Right cardiac atrium (tissue), 5 donors: ENCODE results near the gene POPDC3. TPM values are rescaled to one million over a fixed set of nuclear protein-coding genes. Genes with fewer than 3 reads are reported as not detected.
"Not testable (repeated sequence)": the region's sequence is repeated elsewhere in the genome, so short reads cannot be mapped to it uniquely, and the experiment has no call there.

ENCODE experiments used
- ATAC-seq, 2 donors: fragments of 200-7000 bp; cut with Tn5 transposase; one replicate each; pipeline versions ENCODE4 v1.8.0 to v1.9.1; 2020; ENCODE audit warnings: moderate library complexity in 2 of 2, mild to moderate bottlenecking in 1 of 2
- DNase-seq, 3 donors: peaks; one replicate each; pipeline ENCODE4 v3.0.0-alpha.2; 2020
- H3K27ac ChIP-seq: one replicate; pipeline ENCODE4 v1.5.1; 2013; ENCODE audit warnings: mild to moderate bottlenecking, low read length, control low read depth, moderate library complexity
- H3K27me3 ChIP-seq: one replicate; pipeline ENCODE4 v1.6.1; 2013; ENCODE audit not compliant: control insufficient read depth, insufficient read depth
- H3K4me1 ChIP-seq: one replicate; pipeline ENCODE4 v1.6.1; 2013; ENCODE audit warnings: low read length; ENCODE audit not compliant: control insufficient read depth, insufficient read depth
- H3K4me3 ChIP-seq: one replicate; pipeline ENCODE4 v1.5.1; 2013; ENCODE audit warnings: low read length, control low read depth
- H3K9me3 ChIP-seq: one replicate; pipeline ENCODE4 v1.6.1; 2013; ENCODE audit warnings: low read length; ENCODE audit not compliant: control insufficient read depth
- WGBS: extraction: QIAGEN DNeasy Blood & Tissue Kit; methylation state at CpG from one replicate; pipeline ENCODE4 v1.1.7; 2013; 5-methylcytosine and 5-hydroxymethylcytosine counted together
- intact Hi-C, 4 donors: fragments of 100-400 bp; cut with DNase I; formaldehyde crosslinking; loops; one replicate each; pipeline versions ENCODE4 v1.11.0 to v1.14.0; 2022 to 2023
- polyA plus RNA-seq: library from polyadenylated mRNA; stranded (reverse); fragments of 200-250 nt; gene quantifications from one replicate; pipeline ENCODE4 v1.2.3, GENCODE V29; 2013
- total RNA-seq, 4 donors: library from RNA; stranded (reverse); fragmentation: NEBNext Ultra II Directional; extraction: Animal tissue kit (Norgen Biotek cat#: 25700); gene quantifications; one replicate each; pipeline ENCODE4 v1.2.1, GENCODE V29; 2021
- donor health status: healthy with polysubstance abuse.
- donor health status: DM: no; HTN: yes; CAD: no.
- donor health status: DM: no; HTN: no; CAD: no.
- donor health status: DM: no; HTN: yes; CAD: no; lungs with severe emphysema.
- donor health status: DM: yes; HTN: yes; CAD: no.

The POPDC3 gene
- total and polyA plus RNA-seq, 5 donors = 31.6 to 53.2 (median 48.2) TPM

GRCh38 chr6:105178110-105178509, 1.7 kb downstream of the POPDC3 start:
- peak overlapping the region; percentile 8 for H3K4me3 ChIP-seq
- intact Hi-C loops = no loop called here
- no peaks in the 10 kb centered on the region for H3K9me3 ChIP-seq
- peaks cover 2% of the 10 kb centered on the region for H3K4me1 ChIP-seq
- ATAC-seq (no peak), DNase-seq (no peak)
- no peaks in the 10 kb centered on the region for H3K27me3 ChIP-seq
- 36% methylated on average over 1 of the region's 1 CpG for WGBS
- H3K27ac ChIP-seq = no peak overlapping the region

GRCh38 chr6:105177556-105177955, 2.3 kb downstream of the POPDC3 start:
- no peak for DNase-seq
- ATAC-seq = no peak
- Histone ChIP-seq H3K27ac (peak overlapping the region; percentile 42), H3K27me3 (no peaks in the 10 kb centered on the region), H3K9me3 (no peaks in the 10 kb centered on the region), H3K4me3 (no peak overlapping the region), H3K4me1 (peaks cover 2% of the 10 kb centered on the region)
- WGBS = 89% methylated on average over 2 of the region's 2 CpGs
- intact Hi-C loops = no loop called here

- 85% methylated on average over 6 of the region's 6 CpGs for WGBS
- intact Hi-C loops = no loop called here
- DNase-seq (no peak), ATAC-seq (no peak)
- Histone ChIP-seq H3K9me3 (no peaks in the 10 kb centered on the region), H3K4me3 (no peak overlapping the region), H3K27me3 (no peaks in the 10 kb centered on the region), H3K27ac (no peak overlapping the region), H3K4me1 (no peaks in the 10 kb centered on the region)
These were observed 5.3 kb downstream of the POPDC3 start for GRCh38 chr6:105174512-105174911.

- H3K27me3 ChIP-seq, H3K9me3 ChIP-seq, ATAC-seq, DNase-seq, intact Hi-C loops, H3K4me3 ChIP-seq, H3K27ac ChIP-seq, H3K4me1 ChIP-seq: not testable (repeated sequence)
- 94% methylated on average over 4 of the region's 4 CpGs for WGBS
These were observed 7.3 kb downstream of the POPDC3 start for GRCh38 chr6:105172515-105172914.

- Histone ChIP-seq H3K27me3 (no peaks in the 10 kb centered on the region), H3K9me3 (no peaks in the 10 kb centered on the region), H3K4me3 (no peak overlapping the region), H3K27ac (no peak overlapping the region), H3K4me1 (no peaks in the 10 kb centered on the region)
- DNase-seq (no peak), ATAC-seq (no peak)
- 0% methylated on average over 1 of the region's 1 CpG for whole genome bisulfite sequencing
- intact Hi-C loops = no loop called here
These were observed 9.8 kb downstream of the POPDC3 start for GRCh38 chr6:105170059-105170458.

GRCh38 chr6:105167914-105168313, 11.9 kb downstream of the POPDC3 start:
- Histone ChIP-seq H3K4me1 (no peaks in the 10 kb centered on the region), H3K4me3 (no peak overlapping the region), H3K27ac (no peak overlapping the region), H3K9me3 (no peaks in the 10 kb centered on the region), H3K27me3 (no peaks in the 10 kb centered on the region)
- ATAC-seq (no peak), DNase-seq (no peak)
- intact Hi-C loops = loop anchor here in 1 of 4 donors (10.0 kb wide), 1 partner anchor 97 kb away; no protein-coding TSS in a partner anchor

GRCh38 chr6:105164418-105164817, 15.4 kb downstream of the POPDC3 start:
- 49% methylated on average over 2 of the region's 2 CpGs for WGBS
- no peaks in the 10 kb centered on the region for H3K27me3 ChIP-seq
- no peaks in the 10 kb centered on the region for H3K9me3 ChIP-seq
- ATAC-seq (peak; percentile 95), DNase-seq (no peak)
- H3K4me3 ChIP-seq = no peak overlapping the region
- intact Hi-C loops = loop anchor here in 1 of 4 donors (10.0 kb wide), 1 partner anchor 100 kb away; no protein-coding TSS in a partner anchor
- H3K4me1 ChIP-seq = no peaks in the 10 kb centered on the region
- H3K27ac ChIP-seq = no peak overlapping the region

GRCh38 chr6:105163183-105163582, 16.6 kb downstream of the POPDC3 start:
- H3K4me3 ChIP-seq = no peak overlapping the region
- intact Hi-C loops = loop anchor here in 2 of 4 donors (2.0 to 10.0 kb wide), 2 partner anchors 52 to 102 kb away; no protein-coding TSS in a partner anchor
- DNase-seq (no peak), ATAC-seq (no peak)
- H3K9me3 ChIP-seq = no peaks in the 10 kb centered on the region
- H3K27ac ChIP-seq = no peak overlapping the region
- no peaks in the 10 kb centered on the region for H3K27me3 ChIP-seq
- no peaks in the 10 kb centered on the region for H3K4me1 ChIP-seq

- no peak for ATAC-seq
These were observed 17.4 kb downstream of the POPDC3 start for GRCh38 chr6:105162377-105162776.

GRCh38 chr6:105161421-105161820, 18.4 kb downstream of the POPDC3 start:
- H3K9me3 ChIP-seq = no peaks in the 10 kb centered on the region
- H3K4me1 ChIP-seq = no peaks in the 10 kb centered on the region
- whole genome bisulfite sequencing = 55% methylated on average over 4 of the region's 4 CpGs
- no peak overlapping the region for H3K27ac ChIP-seq
- intact Hi-C loops = loop anchor here in 1 of 4 donors (10.0 kb wide), 1 partner anchor 103 kb away; no protein-coding TSS in a partner anchor
- ATAC-seq (no peak), DNase-seq (no peak)
- no peak overlapping the region for H3K4me3 ChIP-seq
- no peaks in the 10 kb centered on the region for H3K27me3 ChIP-seq

More at GRCh38 chr6:105162377-105162776, 17.4 kb downstream of the POPDC3 start:
- intact Hi-C loops = loop anchor here in 2 of 4 donors (2.0 to 10.0 kb wide), 2 partner anchors 52 to 102 kb away; no protein-coding TSS in a partner anchor
- Histone ChIP-seq H3K4me1 (no peaks in the 10 kb centered on the region), H3K27me3 (no peaks in the 10 kb centered on the region), H3K9me3 (no peaks in the 10 kb centered on the region), H3K27ac (no peak overlapping the region), H3K4me3 (no peak overlapping the region)
- DNase-seq = no peak
- WGBS = 92% methylated on average over 13 of the region's 13 CpGs

- H3K9me3 ChIP-seq = no peaks in the 10 kb centered on the region
- ATAC-seq = no peak
- DNase-seq = no peak
- H3K27ac ChIP-seq = no peak overlapping the region
- no peaks in the 10 kb centered on the region for H3K27me3 ChIP-seq
- 95% methylated on average over 3 of the region's 3 CpGs for WGBS
- intact Hi-C loops = no loop called here
- no peak overlapping the region for H3K4me3 ChIP-seq
- H3K4me1 ChIP-seq = no peaks in the 10 kb centered on the region
These were observed 26.1 kb downstream of the POPDC3 start for GRCh38 chr6:105153676-105154075.

- intact Hi-C loops = no loop called here
- no peaks in the 10 kb centered on the region for H3K9me3 ChIP-seq
- DNase-seq (no peak), ATAC-seq (no peak)
- H3K27me3 ChIP-seq = no peaks in the 10 kb centered on the region
- H3K4me1 ChIP-seq = no peaks in the 10 kb centered on the region
- H3K27ac ChIP-seq = no peak overlapping the region
- H3K4me3 ChIP-seq = no peak overlapping the region
These were observed 26.9 kb downstream of the POPDC3 start for GRCh38 chr6:105152880-105153279.
